ENCODE results near the gene TCEANC2.
"Not testable (repeated sequence)": the region's sequence is repeated elsewhere in the genome, so short reads cannot be mapped to it uniquely, and the experiment has no call there.

TCEANC2 gene

GRCh38 chr1:54024811-54025210, 28.6 kb upstream of the TCEANC2 start:
- in situ Hi-C loops (cut with MboI; ENCODE audit: low sequenced_read_pairs): not testable (repeated sequence)

DNA sequence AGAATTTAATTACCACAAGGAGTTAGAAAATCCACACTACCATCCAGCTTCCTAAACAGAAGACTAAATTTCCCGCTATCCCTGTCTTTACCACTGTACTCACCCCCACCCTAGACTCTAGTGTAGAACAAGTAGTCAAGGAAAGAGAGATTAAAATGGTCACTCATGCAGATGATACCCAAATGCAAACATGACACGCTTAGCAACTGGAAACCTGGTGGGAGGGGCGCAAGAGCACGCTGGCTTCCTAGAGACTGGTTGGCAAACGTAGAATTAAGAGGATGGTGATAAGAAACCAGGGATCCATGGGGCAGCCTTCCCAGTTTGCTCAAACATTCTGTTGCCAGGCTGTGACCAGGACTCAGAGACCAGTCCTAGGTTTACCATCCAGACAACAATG, 25.6 kb upstream of the TCEANC2 start:
- in situ Hi-C loops (cut with MboI; ENCODE audit: low sequenced_read_pairs): no loop called here

- in situ Hi-C loops (cut with MboI; ENCODE audit: low sequenced_read_pairs): no loop called here
Measured at GRCh38 chr1:54028306-54029251, 24.8 kb upstream of the TCEANC2 start.

GRCh38 chr1:54037476-54037875, 15.9 kb upstream of the TCEANC2 start:
- in situ Hi-C loops (cut with MboI; ENCODE audit: low sequenced_read_pairs): no loop called here

GRCh38 chr1:54041806-54042205, 11.6 kb upstream of the TCEANC2 start:
- in situ Hi-C loops (cut with MboI; ENCODE audit: low sequenced_read_pairs): no loop called here

DNA sequence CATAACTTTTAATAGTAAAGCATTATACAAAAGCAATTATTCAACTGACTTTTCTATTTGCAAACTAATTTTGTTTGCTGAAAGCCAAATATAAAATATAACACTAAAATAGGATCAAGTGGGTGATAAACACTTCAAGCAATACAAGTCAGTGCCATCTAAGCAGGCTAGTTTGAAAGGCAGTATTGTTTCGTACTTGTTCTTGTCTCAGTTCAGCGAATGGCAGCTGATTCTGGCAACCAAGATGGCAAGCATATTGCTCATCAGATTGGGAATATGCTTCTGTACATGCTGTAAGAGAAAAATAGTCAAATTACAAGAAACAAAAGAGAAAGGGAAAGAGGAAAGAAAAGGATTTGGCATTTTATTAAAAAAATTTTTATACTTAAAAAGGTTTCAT, 7.9 kb upstream of the TCEANC2 start:
- in situ Hi-C loops (cut with MboI; ENCODE audit: low sequenced_read_pairs): no loop called here

- in situ Hi-C loops (cut with MboI; ENCODE audit: low sequenced_read_pairs): no loop called here
Measured at GRCh38 chr1:54046671-54047383, 6.6 kb upstream of the TCEANC2 start.

GRCh38 chr1:54047384-54048305, 5.8 kb upstream of the TCEANC2 start:
- in situ Hi-C loops (cut with MboI; ENCODE audit: low sequenced_read_pairs): no loop called here

GRCh38 chr1:54050435-54050834, 3.0 kb upstream of the TCEANC2 start:
- in situ Hi-C loops (cut with MboI; ENCODE audit: low sequenced_read_pairs): not testable (repeated sequence)

GRCh38 chr1:54051933-54052430, 1.4 kb upstream of the TCEANC2 start:
- in situ Hi-C loops (cut with MboI; ENCODE audit: low sequenced_read_pairs): no loop called here

DNA sequence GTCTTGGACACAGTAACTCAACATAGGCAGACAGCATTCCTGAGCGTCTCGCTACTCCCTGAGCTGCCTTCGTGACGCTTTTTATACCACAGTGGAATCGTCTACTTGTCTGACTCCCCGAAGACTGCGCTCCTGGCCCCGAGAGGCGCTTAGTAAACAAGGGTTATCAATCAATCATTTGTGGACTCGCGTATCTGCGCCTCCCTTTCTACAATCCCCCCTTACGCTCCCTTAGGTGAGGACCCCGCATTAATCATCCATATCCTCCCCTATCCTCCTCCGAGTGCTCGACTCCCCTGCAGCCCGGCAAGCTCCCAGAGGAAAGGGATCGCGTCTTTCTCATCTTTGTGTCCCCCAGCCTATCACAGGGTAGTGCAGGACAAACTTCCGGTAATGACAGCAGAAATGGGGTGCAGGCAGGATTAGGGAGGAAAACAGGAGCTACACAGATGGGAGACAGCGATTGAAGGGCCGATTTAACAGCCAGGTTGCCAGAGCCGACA, 926 bp upstream of the TCEANC2 start:
- in situ Hi-C loops (cut with MboI; ENCODE audit: low sequenced_read_pairs): no loop called here

DNA sequence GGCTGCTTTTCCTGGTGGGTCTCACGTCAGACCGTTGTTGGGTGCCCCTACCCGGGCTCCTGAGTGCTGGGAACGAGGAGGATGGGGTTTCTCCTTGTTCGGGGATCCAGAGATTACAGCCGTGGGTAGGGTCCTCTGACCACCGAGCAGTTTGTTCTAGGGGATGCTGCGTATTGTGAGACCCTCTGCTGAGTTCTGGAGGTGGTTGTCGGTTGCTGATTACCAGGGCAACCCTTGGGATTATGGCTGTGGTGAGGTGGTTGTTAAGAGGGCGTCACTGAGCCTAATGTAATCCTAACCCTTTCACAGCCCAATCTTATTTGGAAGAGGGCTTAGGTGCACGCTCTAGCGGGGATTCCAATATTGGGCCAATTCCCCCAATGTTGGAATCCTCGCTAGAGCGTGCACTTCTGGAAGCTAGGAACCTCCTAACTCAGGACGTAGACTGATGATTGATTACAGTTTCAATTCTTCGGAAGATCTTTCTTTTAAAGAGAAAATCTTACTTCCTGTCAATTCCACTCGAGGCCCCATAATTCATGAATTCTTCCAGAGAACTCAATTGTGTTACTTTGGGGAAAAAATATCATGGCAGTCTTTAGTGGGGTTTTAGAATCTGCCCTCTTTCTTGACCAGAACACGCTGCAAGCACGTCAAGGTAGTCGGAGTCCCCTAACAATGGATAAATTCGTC, 483 bp downstream of the TCEANC2 start:
- in situ Hi-C loops (cut with MboI; ENCODE audit: low sequenced_read_pairs): no loop called here

DNA sequence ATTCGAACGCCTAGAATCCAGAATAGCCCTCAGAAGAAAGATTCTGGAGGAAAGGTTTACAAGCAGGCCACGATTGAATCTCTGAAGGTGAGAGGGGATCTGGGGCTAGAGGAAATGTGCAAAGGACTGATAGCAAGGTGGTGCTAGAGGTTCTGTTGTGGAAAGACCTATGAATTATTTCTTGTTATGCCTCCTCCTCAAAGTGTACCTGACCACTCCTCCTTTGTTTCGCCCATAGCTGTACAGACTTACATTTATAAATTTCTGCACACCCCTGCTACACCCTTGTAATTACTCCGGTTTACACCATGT, 986 bp downstream of the TCEANC2 start:
- in situ Hi-C loops (cut with MboI; ENCODE audit: low sequenced_read_pairs): no loop called here

DNA sequence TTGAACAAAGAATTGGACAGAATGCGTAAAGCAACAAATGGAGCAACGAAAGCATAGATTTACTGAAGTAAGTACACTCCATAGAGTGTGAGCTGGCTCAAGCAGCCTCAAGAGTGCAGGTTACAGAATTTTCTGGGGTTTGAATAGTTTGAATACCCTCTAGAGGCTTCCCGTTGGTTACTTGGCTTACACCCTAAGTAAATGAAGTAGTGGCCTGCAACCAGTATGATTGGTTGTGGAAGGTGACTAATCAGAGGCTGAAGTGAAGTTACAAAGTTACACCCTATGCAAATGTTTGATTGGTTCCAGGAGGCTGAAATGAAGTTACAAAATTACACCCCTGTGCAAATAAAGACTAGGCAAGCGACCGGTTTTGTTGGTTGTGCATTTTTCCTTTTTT, 10.9 kb downstream of the TCEANC2 start:
- in situ Hi-C loops (cut with MboI; ENCODE audit: low sequenced_read_pairs): no loop called here

GRCh38 chr1:54069791-54070170, 16.4 kb downstream of the TCEANC2 start:
- in situ Hi-C loops (cut with MboI; ENCODE audit: low sequenced_read_pairs): no loop called here

DNA sequence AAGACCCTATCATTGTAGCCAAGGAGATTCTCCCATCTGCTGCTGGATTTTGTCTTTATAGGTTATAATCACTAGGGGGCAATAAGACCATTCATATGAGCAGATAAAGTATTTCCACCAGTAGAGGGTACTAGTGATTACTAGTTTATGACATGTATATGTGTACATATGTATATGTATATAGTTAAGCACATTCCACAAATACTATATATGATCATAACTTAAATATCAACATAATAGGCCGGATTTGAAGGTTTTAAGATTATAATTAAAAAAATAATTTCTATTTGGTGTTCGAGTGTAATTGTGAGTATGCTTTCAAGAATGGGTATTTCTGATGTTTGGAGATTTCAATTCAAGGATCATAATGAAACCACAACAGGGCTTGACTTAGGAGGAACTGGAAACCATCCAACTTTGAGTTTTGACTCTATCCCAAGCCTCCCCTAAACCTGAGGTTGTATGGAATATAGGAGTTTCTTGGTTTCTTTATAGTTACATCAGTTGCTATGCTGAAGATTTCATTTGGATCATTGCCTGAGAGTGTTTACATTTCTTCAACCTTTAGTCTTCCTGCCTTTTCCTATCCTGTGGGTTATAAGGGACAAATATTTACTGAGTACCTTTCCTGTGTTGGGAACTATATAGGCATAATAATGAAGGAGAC, 16.9 kb downstream of the TCEANC2 start:
- in situ Hi-C loops (cut with MboI; ENCODE audit: low sequenced_read_pairs): no loop called here

- in situ Hi-C loops (cut with MboI; ENCODE audit: low sequenced_read_pairs): no loop called here
Measured at GRCh38 chr1:54077359-54077758, 24.0 kb downstream of the TCEANC2 start.

DNA sequence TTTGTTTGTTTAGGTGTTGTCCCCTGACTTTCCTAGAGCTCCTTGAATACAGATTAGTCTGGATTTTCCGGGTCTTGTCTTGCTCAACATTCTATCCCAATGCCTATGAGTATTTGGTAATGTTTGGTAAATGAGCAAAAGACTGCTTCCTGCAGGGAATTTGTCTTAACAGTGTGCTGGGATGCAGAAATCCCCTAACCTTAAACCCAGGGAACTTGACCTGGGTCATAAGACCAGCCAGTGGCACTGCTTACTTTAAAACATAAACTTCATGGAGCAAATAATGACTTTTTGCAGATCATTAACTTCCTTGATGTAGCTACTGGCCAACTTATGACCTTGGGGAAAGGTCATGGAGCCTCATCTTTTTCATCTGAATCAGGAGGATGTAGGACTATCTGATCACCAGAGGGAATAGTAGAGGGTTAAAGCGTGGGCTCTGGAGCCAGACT, 27.2 kb downstream of the TCEANC2 start:
- in situ Hi-C loops (cut with MboI; ENCODE audit: low sequenced_read_pairs): no loop called here

All from hTERT RPE-1 (cell line).